Mesothelial cell of epicardium (in vitro differentiated cells): ENCODE measurements around the gene GARNL3. TPM values are rescaled to one million over a fixed set of nuclear protein-coding genes. Genes with fewer than 3 reads are reported as not detected.

Source experiments
- DNase-seq, 2 experiments: peaks; one replicate each; pipeline ENCODE4 v3.0.0; 2021; ENCODE audit warnings: low spot score in 2 of 2; ENCODE audit not compliant: unreplicated experiment in 2 of 2
- H3K27ac Mint-ChIP-seq: 2 replicates; pipeline ENCODE4 v1.8.0; 2021; ENCODE audit warnings: mixed read lengths
- H3K27me3 Mint-ChIP-seq: 2 replicates; pipeline ENCODE4 v1.8.0; 2021; ENCODE audit warnings: low read depth, mixed read lengths
- H3K36me3 Mint-ChIP-seq: 2 replicates; pipeline ENCODE4 v1.8.0; 2021; ENCODE audit warnings: mixed read lengths
- H3K4me1 Mint-ChIP-seq: 2 replicates; pipeline ENCODE4 v1.8.0; 2021; ENCODE audit warnings: mixed read lengths
- H3K4me3 Mint-ChIP-seq: 2 replicates; pipeline ENCODE4 v1.8.0; 2021; ENCODE audit warnings: mild to moderate bottlenecking, moderate library complexity, mixed read lengths
- H3K9me3 Mint-ChIP-seq: 2 replicates; pipeline ENCODE4 v1.8.0; 2021; ENCODE audit warnings: mixed read lengths
- total RNA-seq: library from RNA; stranded (reverse); gene quantifications from 3 replicates; pipeline ENCODE4 v1.2.1, GENCODE V29; 2021
- TF ChIP-seq, protein P1 (sequence below): fragments of 200-600 bp; sonication (generic); IDR thresholded peaks from one replicate; pipeline ENCODE4 v1.5.0; 2021; ENCODE audit warnings: antibody characterized with exemption; ENCODE audit not compliant: unreplicated experiment

Gene GARNL3
- total RNA-seq, 1 donor from 2014 or later, result 51.5 TPM

DNA sequence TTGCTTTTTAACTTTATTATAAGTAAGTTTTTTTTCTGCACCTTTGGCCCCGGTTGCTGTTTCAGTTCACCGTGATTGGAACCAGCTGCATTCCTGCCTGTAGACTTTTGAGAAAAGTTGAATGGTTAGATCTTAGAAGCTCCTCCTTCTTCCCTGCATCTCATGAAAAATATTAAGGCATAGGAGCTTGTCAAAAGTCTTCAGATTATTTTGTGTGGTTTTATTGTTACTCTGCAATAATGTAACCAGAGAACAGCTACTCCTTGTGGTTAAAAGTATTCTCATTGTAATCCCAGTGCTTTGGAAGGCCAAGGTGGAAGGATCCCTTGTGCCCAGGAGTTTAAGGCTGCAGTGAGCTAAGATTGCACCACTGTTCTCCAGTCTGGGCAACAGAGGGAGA is 129.1 kb downstream of the GARNL3 start:
- TF ChIP-seq, protein P1, sequence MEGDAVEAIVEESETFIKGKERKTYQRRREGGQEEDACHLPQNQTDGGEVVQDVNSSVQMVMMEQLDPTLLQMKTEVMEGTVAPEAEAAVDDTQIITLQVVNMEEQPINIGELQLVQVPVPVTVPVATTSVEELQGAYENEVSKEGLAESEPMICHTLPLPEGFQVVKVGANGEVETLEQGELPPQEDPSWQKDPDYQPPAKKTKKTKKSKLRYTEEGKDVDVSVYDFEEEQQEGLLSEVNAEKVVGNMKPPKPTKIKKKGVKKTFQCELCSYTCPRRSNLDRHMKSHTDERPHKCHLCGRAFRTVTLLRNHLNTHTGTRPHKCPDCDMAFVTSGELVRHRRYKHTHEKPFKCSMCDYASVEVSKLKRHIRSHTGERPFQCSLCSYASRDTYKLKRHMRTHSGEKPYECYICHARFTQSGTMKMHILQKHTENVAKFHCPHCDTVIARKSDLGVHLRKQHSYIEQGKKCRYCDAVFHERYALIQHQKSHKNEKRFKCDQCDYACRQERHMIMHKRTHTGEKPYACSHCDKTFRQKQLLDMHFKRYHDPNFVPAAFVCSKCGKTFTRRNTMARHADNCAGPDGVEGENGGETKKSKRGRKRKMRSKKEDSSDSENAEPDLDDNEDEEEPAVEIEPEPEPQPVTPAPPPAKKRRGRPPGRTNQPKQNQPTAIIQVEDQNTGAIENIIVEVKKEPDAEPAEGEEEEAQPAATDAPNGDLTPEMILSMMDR, result no peak
- no peaks in the 10 kb centered on the region for H3K27me3 Mint-ChIP-seq
- no peak overlapping the region for H3K4me3 Mint-ChIP-seq
- DNase-seq, result peak in 1 of 2 experiments; percentile 14
- peak overlapping the region; percentile 16 for H3K27ac Mint-ChIP-seq
- peaks cover 2% of the 10 kb centered on the region for H3K36me3 Mint-ChIP-seq
- no peaks in the 10 kb centered on the region for H3K9me3 Mint-ChIP-seq
- H3K4me1 Mint-ChIP-seq, result peaks cover 61% of the 10 kb centered on the region

GRCh38 chr9:127395497-127396252 is 131.1 kb downstream of the GARNL3 start:
- no peaks in the 10 kb centered on the region for H3K27me3 Mint-ChIP-seq
- H3K4me3 Mint-ChIP-seq, result peak overlapping the region; percentile 77
- peaks cover 43% of the 10 kb centered on the region for H3K4me1 Mint-ChIP-seq
- TF ChIP-seq, protein P1, result no peak
- no peak for DNase-seq
- no peaks in the 10 kb centered on the region for H3K9me3 Mint-ChIP-seq
- peaks cover 2% of the 10 kb centered on the region for H3K36me3 Mint-ChIP-seq
- peak overlapping the region; percentile 79 for H3K27ac Mint-ChIP-seq

- H3K4me1 Mint-ChIP-seq, result peaks cover 40% of the 10 kb centered on the region
- TF ChIP-seq, protein P1, result no peak
- no peak for DNase-seq
- H3K9me3 Mint-ChIP-seq, result no peaks in the 10 kb centered on the region
- peak overlapping the region; percentile 77 for H3K4me3 Mint-ChIP-seq
- H3K27ac Mint-ChIP-seq, result peak overlapping the region; percentile 79
- H3K27me3 Mint-ChIP-seq, result no peaks in the 10 kb centered on the region
- H3K36me3 Mint-ChIP-seq, result peaks cover 2% of the 10 kb centered on the region
Observed at GRCh38 chr9:127396253-127396807, 131.8 kb downstream of the GARNL3 start.

GRCh38 chr9:127396808-127397645 is 132.5 kb downstream of the GARNL3 start, which contains the start of gene SLC2A8:
Gene SLC2A8 (plus strand): TSS chr9:127397169. CDS start chr9:127397231, 62 bp downstream.
- Mint-ChIP-seq H3K36me3 (peaks cover 2% of the 10 kb centered on the region), H3K27me3 (no peaks in the 10 kb centered on the region), H3K27ac (peak within 1 kb of the TSS; percentile 79), H3K9me3 (no peaks in the 10 kb centered on the region), H3K4me3 (peak within 1 kb of the TSS; percentile 77), H3K4me1 (peaks cover 35% of the 10 kb centered on the region)
- peak; percentile 97 for DNase-seq
- TF ChIP-seq, protein P1, result no peak

DNA sequence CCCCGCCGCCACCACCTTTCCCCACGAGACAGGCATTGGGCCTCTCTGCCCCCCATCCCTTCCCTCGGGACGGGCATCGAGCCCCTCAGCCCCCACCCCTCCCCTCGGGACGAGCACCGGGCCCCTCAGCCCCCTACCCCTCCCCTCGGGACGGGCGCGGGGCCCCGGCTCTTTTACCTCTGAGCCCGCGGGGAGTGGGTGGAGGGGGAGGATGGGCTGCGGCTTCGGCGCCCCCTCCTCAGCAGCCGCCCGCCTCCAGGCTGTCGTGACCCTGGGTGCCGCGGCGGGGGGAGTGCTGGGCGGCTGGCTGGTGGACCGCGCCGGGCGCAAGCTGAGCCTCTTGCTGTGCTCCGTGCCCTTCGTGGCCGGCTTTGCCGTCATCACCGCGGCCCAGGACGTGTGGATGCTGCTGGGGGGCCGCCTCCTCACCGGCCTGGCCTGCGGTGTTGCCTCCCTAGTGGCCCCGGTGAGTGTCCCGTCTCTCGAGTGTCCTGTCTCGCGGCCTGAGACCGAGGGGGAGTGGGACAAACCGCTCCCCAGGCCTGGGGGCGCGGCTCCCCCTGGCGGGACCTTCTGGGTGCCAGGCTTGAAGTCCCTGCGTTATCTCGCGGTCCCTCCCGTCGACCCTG is 133.2 kb downstream of the GARNL3 start:
- H3K36me3 Mint-ChIP-seq, result no peaks in the 10 kb centered on the region
- H3K4me1 Mint-ChIP-seq, result peaks cover 29% of the 10 kb centered on the region
- peak overlapping the region; percentile 72 for H3K4me3 Mint-ChIP-seq
- H3K27me3 Mint-ChIP-seq, result no peaks in the 10 kb centered on the region
- DNase-seq, result peak in 1 of 2 experiments; percentile 65
- no peaks in the 10 kb centered on the region for H3K9me3 Mint-ChIP-seq
- H3K27ac Mint-ChIP-seq, result peak overlapping the region; percentile 77
- TF ChIP-seq, protein P1, result no peak
